ENCODE data around the gene KRT32.

DNA sequence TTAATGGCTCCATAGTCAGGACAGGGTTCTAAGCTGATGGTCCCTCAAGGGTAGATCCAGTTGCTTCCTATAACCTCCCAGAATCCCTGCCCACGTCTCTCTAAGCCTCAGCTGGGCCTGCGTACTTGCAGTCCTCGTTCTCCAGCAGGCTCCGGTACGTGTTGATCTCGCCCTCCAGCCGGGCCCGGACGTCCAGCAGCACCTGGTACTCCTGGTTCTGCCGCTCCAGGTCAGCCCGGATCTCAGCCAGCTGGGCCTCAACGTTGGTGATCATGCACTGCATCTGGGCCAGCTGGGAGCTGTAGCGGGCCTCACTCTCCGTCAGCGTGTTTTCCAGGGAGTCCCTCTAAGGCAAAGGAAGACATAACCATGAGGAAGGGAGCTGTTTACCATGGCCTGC lies 4.5 kb downstream of the KRT32 start:
- TF ChIP-seq, protein P1, sequence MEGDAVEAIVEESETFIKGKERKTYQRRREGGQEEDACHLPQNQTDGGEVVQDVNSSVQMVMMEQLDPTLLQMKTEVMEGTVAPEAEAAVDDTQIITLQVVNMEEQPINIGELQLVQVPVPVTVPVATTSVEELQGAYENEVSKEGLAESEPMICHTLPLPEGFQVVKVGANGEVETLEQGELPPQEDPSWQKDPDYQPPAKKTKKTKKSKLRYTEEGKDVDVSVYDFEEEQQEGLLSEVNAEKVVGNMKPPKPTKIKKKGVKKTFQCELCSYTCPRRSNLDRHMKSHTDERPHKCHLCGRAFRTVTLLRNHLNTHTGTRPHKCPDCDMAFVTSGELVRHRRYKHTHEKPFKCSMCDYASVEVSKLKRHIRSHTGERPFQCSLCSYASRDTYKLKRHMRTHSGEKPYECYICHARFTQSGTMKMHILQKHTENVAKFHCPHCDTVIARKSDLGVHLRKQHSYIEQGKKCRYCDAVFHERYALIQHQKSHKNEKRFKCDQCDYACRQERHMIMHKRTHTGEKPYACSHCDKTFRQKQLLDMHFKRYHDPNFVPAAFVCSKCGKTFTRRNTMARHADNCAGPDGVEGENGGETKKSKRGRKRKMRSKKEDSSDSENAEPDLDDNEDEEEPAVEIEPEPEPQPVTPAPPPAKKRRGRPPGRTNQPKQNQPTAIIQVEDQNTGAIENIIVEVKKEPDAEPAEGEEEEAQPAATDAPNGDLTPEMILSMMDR (IDR thresholded peaks at IDR 0.05; ENCODE audit: insufficient read depth, low read length): no peak
- no peak for TF ChIP-seq POLR2AphosphoS5 (IDR thresholded peaks at IDR 0.05; ENCODE audit: low read depth)
- TF ChIP-seq, protein P2, sequence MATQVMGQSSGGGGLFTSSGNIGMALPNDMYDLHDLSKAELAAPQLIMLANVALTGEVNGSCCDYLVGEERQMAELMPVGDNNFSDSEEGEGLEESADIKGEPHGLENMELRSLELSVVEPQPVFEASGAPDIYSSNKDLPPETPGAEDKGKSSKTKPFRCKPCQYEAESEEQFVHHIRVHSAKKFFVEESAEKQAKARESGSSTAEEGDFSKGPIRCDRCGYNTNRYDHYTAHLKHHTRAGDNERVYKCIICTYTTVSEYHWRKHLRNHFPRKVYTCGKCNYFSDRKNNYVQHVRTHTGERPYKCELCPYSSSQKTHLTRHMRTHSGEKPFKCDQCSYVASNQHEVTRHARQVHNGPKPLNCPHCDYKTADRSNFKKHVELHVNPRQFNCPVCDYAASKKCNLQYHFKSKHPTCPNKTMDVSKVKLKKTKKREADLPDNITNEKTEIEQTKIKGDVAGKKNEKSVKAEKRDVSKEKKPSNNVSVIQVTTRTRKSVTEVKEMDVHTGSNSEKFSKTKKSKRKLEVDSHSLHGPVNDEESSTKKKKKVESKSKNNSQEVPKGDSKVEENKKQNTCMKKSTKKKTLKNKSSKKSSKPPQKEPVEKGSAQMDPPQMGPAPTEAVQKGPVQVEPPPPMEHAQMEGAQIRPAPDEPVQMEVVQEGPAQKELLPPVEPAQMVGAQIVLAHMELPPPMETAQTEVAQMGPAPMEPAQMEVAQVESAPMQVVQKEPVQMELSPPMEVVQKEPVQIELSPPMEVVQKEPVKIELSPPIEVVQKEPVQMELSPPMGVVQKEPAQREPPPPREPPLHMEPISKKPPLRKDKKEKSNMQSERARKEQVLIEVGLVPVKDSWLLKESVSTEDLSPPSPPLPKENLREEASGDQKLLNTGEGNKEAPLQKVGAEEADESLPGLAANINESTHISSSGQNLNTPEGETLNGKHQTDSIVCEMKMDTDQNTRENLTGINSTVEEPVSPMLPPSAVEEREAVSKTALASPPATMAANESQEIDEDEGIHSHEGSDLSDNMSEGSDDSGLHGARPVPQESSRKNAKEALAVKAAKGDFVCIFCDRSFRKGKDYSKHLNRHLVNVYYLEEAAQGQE (IDR thresholded peaks at IDR 0.05; ENCODE audit: insufficient replicate concordance, low read depth): no peak
